Suprapubic skin (tissue), 4 donors: ENCODE data around the gene USB1. TPM values are rescaled to one million over a fixed set of nuclear protein-coding genes. Genes with fewer than 3 reads are reported as not detected.

Experiments used
- DNase-seq, 2 donors: peaks; one replicate each; pipeline ENCODE4 v3.0.0-alpha.2; 2019; ENCODE audit warnings: low spot score in 2 of 2
- H3K27ac ChIP-seq: fragments of 200-600 bp; sonication (generic); one replicate; pipeline ENCODE4 v1.5.1; 2019
- H3K27me3 ChIP-seq: fragments of 200-600 bp; sonication (generic); one replicate; pipeline ENCODE4 v1.5.1; 2019
- H3K36me3 ChIP-seq: fragments of 200-600 bp; sonication (generic); one replicate; pipeline ENCODE4 v1.5.1; 2019
- H3K4me1 ChIP-seq: fragments of 200-600 bp; sonication (generic); one replicate; pipeline ENCODE4 v1.5.1; 2019
- H3K4me3 ChIP-seq: fragments of 200-600 bp; sonication (generic); one replicate; pipeline ENCODE4 v1.5.1; 2019; ENCODE audit warnings: mild to moderate bottlenecking
- H3K9me3 ChIP-seq: fragments of 200-600 bp; sonication (generic); one replicate; pipeline ENCODE4 v1.5.1; 2019
- EP300 ChIP-seq: sonication (generic); formaldehyde crosslinking; IDR thresholded peaks from one replicate; pipeline ENCODE4 v1.6.1; 2017; ENCODE audit warnings: antibody characterized with exemption
- POLR2A ChIP-seq, 2 donors: fragments of 450-650 bp; IDR thresholded peaks; one replicate each; pipeline ENCODE4 v1.6.1; 2017; ENCODE audit warnings: antibody characterized with exemption in 2 of 2, mild to moderate bottlenecking in 2 of 2, moderate library complexity in 2 of 2
- POLR2AphosphoS5 ChIP-seq, 3 donors: sonication (generic); formaldehyde crosslinking; IDR thresholded peaks; one replicate each; pipeline ENCODE4 v1.6.1; 2017; ENCODE audit warnings: antibody characterized with exemption in 3 of 3
- WGBS: methylation state at CpG from one replicate; pipeline ENCODE4 v1.1.5; 2018; 5-methylcytosine and 5-hydroxymethylcytosine counted together
- total RNA-seq, 4 donors: library from RNA; depleted of rRNA; stranded (reverse); fragments of >200 nt; gene quantifications; one replicate each; pipeline ENCODE4 v1.1.0, GENCODE V29; 2016
- TF ChIP-seq, protein P1 (sequence below), 2 donors: fragments of 200-600 bp in 1 of 2; fragments of 450-650 bp in 1 of 2; sonication (generic) in 1 of 2; IDR thresholded peaks; one replicate each; pipeline ENCODE4 v1.5.1; 2016 to 2019; ENCODE audit warnings: antibody characterized with exemption in 2 of 2, mild to moderate bottlenecking in 1 of 2, moderate library complexity in 1 of 2

The USB1 gene
- total RNA-seq, 4 donors from 2014 or later, result 16.1 to 36.5 (median 19.8) TPM

DNA sequence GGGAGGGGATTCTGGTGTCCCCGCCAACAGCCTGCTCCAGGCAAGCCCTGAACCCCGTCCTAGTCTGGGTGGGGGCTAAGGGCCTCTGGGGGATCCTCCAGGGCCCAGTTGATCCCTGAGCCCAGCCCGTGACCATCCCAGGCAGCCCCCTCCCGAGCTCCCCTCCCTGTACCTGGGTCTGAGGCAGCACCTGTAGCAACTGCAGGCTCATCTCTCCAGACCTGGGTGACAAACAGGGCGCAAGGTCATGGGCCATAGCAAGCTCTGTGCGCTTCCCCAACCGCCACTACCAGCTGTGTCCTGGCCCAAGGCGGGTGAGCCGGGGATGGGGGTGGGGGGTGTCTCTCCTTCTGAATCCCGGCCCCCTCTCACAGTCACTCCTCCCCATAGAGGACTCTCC is 40.9 kb upstream of the USB1 start:
- Histone ChIP-seq H3K27ac (no peak overlapping the region), H3K4me1 (peaks cover 4% of the 10 kb centered on the region), H3K36me3 (no peaks in the 10 kb centered on the region), H3K4me3 (no peak overlapping the region), H3K9me3 (no peaks in the 10 kb centered on the region), H3K27me3 (no peaks in the 10 kb centered on the region)
- no peak for DNase-seq
- WGBS, result 50% methylated on average over 1 of the region's 10 CpGs
- TF ChIP-seq POLR2AphosphoS5 (IDR thresholded peaks at IDR 0.05), result no peak
- TF ChIP-seq, protein P1, sequence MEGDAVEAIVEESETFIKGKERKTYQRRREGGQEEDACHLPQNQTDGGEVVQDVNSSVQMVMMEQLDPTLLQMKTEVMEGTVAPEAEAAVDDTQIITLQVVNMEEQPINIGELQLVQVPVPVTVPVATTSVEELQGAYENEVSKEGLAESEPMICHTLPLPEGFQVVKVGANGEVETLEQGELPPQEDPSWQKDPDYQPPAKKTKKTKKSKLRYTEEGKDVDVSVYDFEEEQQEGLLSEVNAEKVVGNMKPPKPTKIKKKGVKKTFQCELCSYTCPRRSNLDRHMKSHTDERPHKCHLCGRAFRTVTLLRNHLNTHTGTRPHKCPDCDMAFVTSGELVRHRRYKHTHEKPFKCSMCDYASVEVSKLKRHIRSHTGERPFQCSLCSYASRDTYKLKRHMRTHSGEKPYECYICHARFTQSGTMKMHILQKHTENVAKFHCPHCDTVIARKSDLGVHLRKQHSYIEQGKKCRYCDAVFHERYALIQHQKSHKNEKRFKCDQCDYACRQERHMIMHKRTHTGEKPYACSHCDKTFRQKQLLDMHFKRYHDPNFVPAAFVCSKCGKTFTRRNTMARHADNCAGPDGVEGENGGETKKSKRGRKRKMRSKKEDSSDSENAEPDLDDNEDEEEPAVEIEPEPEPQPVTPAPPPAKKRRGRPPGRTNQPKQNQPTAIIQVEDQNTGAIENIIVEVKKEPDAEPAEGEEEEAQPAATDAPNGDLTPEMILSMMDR (IDR thresholded peaks at IDR 0.05), result no peak
- no peak for TF ChIP-seq EP300
- TF ChIP-seq POLR2A (IDR thresholded peaks at IDR 0.05), result no peak

- no peak overlapping the region for H3K4me3 ChIP-seq
- no peaks in the 10 kb centered on the region for H3K27me3 ChIP-seq
- DNase-seq, result no peak
- WGBS, result 84% methylated on average over 5 of the region's 7 CpGs
- TF ChIP-seq POLR2AphosphoS5 (IDR thresholded peaks at IDR 0.05) (no peak), EP300 (no peak), POLR2A (IDR thresholded peaks at IDR 0.05) (no peak)
- TF ChIP-seq, protein P1 (IDR thresholded peaks at IDR 0.05), result no peak
- no peaks in the 10 kb centered on the region for H3K36me3 ChIP-seq
- H3K9me3 ChIP-seq, result no peaks in the 10 kb centered on the region
- peaks cover under 1% of the 10 kb centered on the region for H3K4me1 ChIP-seq
- H3K27ac ChIP-seq, result no peak overlapping the region
These were observed 40.3 kb upstream of the USB1 start for GRCh38 chr16:57960826-57961472.

DNA sequence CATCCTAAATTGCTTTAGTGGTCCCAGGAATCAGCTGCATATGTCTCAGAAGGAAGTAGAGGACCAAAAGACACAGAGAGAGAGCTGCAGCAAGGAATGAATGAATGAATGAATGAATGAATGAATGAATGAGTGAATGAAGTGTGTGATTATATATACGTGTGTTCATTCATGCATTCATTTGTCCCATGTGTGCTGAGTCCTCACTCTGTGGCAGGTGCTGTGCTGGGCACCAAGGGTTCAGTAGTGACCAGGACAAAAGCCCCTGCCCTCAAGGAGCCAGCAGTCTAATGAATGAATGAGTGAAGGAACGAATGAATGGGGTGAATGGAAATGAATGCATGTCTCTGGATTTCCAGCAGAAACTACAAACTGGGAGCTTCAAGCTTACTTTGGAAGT is 39.7 kb upstream of the USB1 start:
- Histone ChIP-seq H3K4me1 (no peaks in the 10 kb centered on the region), H3K4me3 (no peak overlapping the region), H3K27me3 (no peaks in the 10 kb centered on the region), H3K36me3 (no peaks in the 10 kb centered on the region), H3K27ac (no peak overlapping the region), H3K9me3 (no peaks in the 10 kb centered on the region)
- no peak for TF ChIP-seq EP300
- TF ChIP-seq POLR2A (IDR thresholded peaks at IDR 0.05), result no peak
- 69% methylated on average over 2 of the region's 2 CpGs for WGBS
- DNase-seq, result no peak

DNA sequence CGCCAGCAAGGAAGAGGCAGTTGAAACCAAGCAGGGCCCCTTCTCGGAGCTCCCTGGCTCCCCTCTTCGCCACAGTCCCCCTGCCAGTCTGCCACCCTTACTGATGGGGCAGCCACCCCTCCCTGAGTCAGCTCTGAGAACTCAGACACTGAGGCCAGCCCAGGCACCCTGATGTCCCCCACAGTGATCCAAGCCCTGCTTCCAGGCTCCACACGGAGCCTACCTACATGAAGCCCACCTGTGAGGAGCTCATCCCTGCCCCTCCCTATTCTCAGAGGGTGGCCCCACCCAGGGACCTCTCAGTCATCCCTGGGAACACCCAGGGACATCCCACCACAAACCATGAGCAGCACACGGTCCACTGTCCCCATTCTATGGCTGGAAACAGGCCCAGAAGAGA is 39.2 kb upstream of the USB1 start:
- TF ChIP-seq, protein P1 (IDR thresholded peaks at IDR 0.05), result no peak
- TF ChIP-seq EP300 (no peak), POLR2AphosphoS5 (IDR thresholded peaks at IDR 0.05) (no peak), POLR2A (IDR thresholded peaks at IDR 0.05) (no peak)
- Histone ChIP-seq H3K27ac (no peak overlapping the region), H3K4me3 (no peak overlapping the region), H3K27me3 (no peaks in the 10 kb centered on the region), H3K4me1 (no peaks in the 10 kb centered on the region), H3K9me3 (no peaks in the 10 kb centered on the region), H3K36me3 (no peaks in the 10 kb centered on the region)
- DNase-seq, result no peak
- WGBS, result 78% methylated on average over 4 of the region's 5 CpGs

- WGBS, result 80% methylated on average over 1 of the region's 9 CpGs
- no peak for DNase-seq
- Histone ChIP-seq H3K27ac (no peak overlapping the region), H3K27me3 (no peaks in the 10 kb centered on the region), H3K4me1 (no peaks in the 10 kb centered on the region), H3K9me3 (no peaks in the 10 kb centered on the region), H3K4me3 (no peak overlapping the region), H3K36me3 (no peaks in the 10 kb centered on the region)
- TF ChIP-seq, protein P1 (IDR thresholded peaks at IDR 0.05), result no peak
- TF ChIP-seq POLR2AphosphoS5 (IDR thresholded peaks at IDR 0.05) (no peak), EP300 (no peak), POLR2A (IDR thresholded peaks at IDR 0.05) (no peak)
These were observed 38.5 kb upstream of the USB1 start for GRCh38 chr16:57962756-57963155.
